ENCODE measurements around the gene GNPNAT1. TPM values are rescaled to one million over a fixed set of nuclear protein-coding genes. Genes with fewer than 3 reads are reported as not detected.

Gene GNPNAT1
- total RNA-seq = 20.5 and 32.7 TPM in 2 replicates

DNA sequence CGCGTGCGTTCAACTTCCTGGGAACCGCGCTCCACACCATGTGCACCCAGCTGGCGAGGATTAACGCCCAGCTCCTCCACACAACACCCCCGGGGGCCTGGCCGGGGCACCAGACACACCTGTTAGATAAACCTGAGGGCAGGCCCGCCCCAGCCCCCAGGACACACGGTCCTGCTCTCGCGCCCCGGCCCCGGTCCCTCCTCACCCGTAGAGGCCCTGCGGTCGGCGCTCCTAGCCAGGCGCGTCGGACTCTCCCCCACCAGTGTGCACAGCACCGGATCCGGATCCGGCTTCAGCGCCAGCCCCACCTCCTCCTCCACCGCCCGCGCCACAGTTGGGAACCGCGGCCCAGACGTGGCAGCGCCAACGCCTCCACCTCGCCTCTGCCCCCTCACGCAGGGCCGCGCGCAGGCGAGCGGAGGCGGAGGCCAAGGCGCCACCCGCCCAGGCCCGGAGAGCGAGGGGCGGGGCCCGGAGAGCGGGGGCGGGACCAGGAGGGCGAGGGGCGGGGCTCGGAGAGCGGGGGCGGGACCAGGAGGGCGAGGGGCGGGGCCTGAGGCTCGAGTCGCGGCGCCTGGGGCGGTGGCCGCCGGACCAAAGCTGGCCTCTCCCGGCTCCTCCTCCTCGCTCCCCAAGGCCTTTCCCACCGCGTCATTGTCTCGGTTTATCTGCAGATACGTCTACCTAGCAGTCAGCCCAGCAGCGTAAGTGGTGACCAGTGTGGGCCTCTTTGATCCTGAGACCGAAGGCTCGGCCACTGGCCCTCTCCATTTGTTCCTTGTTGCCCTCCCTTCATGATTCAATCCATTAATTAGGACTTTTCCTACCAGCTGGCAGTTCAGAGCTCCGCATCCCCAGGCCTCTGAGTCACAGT, at the start of gene GNPNAT1:
Gene GNPNAT1, minus strand, starts transcription at position 385 of the 874 bp plus-strand sequence. CDS start 6,957 bp downstream, outside the sequence.

DNA sequence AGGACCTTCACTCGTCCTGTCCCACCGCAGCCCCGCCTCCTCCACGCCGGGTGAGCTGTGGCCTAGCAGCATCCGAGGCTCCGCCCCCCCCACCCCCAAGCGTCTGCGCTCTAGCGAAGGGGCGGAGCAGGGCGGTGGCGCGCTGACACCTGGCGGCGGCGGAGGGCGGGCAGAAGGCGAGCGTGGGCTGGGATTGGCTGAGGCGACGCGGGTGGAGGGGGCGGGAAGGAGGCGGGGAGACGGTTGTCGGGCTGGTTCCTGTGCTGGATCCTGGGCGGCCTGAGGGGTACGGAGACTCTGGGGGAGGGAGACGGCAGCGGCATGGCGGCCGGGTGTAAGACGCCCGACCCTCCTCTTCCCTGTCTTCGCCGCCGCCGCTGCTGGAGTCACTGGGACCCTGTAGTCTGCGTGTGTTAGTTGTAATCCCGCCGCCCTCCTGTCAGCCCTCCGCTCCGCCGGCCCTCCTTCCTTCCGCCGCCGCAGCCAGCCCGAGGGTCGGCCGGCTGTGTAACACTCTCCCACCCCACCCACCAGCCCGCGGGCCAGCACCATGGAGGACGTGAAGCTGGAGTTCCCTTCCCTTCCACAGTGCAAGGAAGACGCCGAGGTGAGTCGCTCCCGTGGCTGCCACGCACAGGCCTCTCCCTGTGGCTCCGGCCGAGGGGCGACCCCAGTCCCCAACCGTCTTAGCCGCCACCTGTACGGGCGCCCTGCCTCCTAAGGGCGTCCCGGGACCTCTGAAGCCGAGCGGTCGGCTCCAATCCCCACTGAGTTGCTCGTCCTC, 61.3 kb downstream of the GNPNAT1 start, which contains the start of gene STYX:
Gene STYX, plus strand, starts transcription at position 242 of the 784 bp plus-strand sequence. Its CDS starts 309 bp downstream, at position 551.

Other genes starting within 250 kb of the GNPNAT1 start
- 2.2 and 2.7 TPM in 2 replicates for gene TXNDC16, start 239.1 kb downstream of the GNPNAT1 start, total RNA-seq
- 0.08 TPM in 1 of 2 replicates, not detected in the other for gene GPR137C, start 238.8 kb downstream of the GNPNAT1 start, total RNA-seq
- 109 and 132 TPM in 2 replicates for gene ERO1A, start 96.0 kb downstream of the GNPNAT1 start, total RNA-seq
- gene PSMC6, start 84.4 kb downstream of the GNPNAT1 start, total RNA-seq = 67.5 and 90.9 TPM in 2 replicates
- gene STYX, start 61.4 kb downstream of the GNPNAT1 start, total RNA-seq = 12.5 and 12.9 TPM in 2 replicates
- gene FERMT2, start 159.4 kb upstream of the GNPNAT1 start, total RNA-seq = 17.3 and 20.8 TPM in 2 replicates